BJ (cell line): ENCODE measurements around the gene TPM4. TPM values are rescaled to one million over a fixed set of nuclear protein-coding genes. Genes with fewer than 3 reads are reported as not detected.

Experiments
- CTCF ChIA-PET: fragments of 350-600 bp; formaldehyde crosslinking; extraction: SDS; loops from one replicate; lab custom pipeline; 2021; ENCODE audit warnings: antibody characterized with exemption, inconsistent platforms; lab: Yijun Ruan, JAX
- POLR2A ChIA-PET: fragments of 300-600 bp; sonication (Branson Sonifier 250); formaldehyde crosslinking; extraction: SDS; loops from one replicate; lab custom pipeline; 2021; ENCODE audit warnings: antibody characterized with exemption; lab: Charles Lee
- DNase-seq: peaks from one replicate; pipeline ENCODE4 v3.0.0-alpha.2; 2011; ENCODE audit warnings: low read depth
- H3K27me3 ChIP-seq: 2 replicates; pipeline ENCODE4 v1.6.0; 2011; ENCODE audit warnings: low read length; ENCODE audit not compliant: control insufficient read depth, insufficient read depth
- H3K36me3 ChIP-seq: 2 replicates; pipeline ENCODE4 v1.5.1; 2011; ENCODE audit warnings: low read length; ENCODE audit not compliant: control insufficient read depth, insufficient read depth
- H3K4me3 ChIP-seq: 2 replicates; pipeline ENCODE4 v1.5.1; 2011; ENCODE audit warnings: low read depth, mild to moderate bottlenecking, control low read depth, low read length
- CTCF ChIP-seq: IDR thresholded peaks from 2 replicates; pipeline ENCODE4 v1.5.1; 2011; ENCODE audit warnings: low read depth, mild to moderate bottlenecking, control low read depth, inconsistent platforms, low read length, moderate library complexity; ENCODE audit not compliant: insufficient read depth
- polyA plus RNA-seq: library from polyadenylated mRNA; depleted of rRNA; stranded (reverse); fragments of >200 nt; gene quantifications from 2 replicates; pipeline ENCODE4 v1.2.3, GENCODE V29; 2011

TPM4 gene
- polyA plus RNA-seq, 1 experiment, result 942 TPM

- CTCF ChIA-PET, result no interaction called here
- Histone ChIP-seq H3K4me3 (no peak overlapping the region), H3K36me3 (no peaks in the 10 kb centered on the region), H3K27me3 (no peaks in the 10 kb centered on the region)
- POLR2A ChIA-PET, result interaction anchor here (0.7 kb wide), 1 partner anchor 20 kb away, joined by 4 read pairs; no protein-coding TSS in a partner anchor
- no peak for DNase-seq
- TF ChIP-seq CTCF, result no peak
Observed at GRCh38 chr19:16045893-16046292, 30.4 kb upstream of the TPM4 start.

- H3K4me3 ChIP-seq, result no peak overlapping the region
- no peaks in the 10 kb centered on the region for H3K36me3 ChIP-seq
- no peak for DNase-seq
- CTCF ChIA-PET, result interaction anchor here (0.6 to 1.1 kb wide), 2 partner anchors 17 to 297 kb away, joined by 3 read pairs; no protein-coding TSS in a partner anchor
- no peaks in the 10 kb centered on the region for H3K27me3 ChIP-seq
- no peak for TF ChIP-seq CTCF
- POLR2A ChIA-PET, result interaction anchor here (0.6 kb wide), 2 partner anchors 30 to 62 kb away, joined by 6 to 20 read pairs; no protein-coding TSS in a partner anchor
Observed at GRCh38 chr19:16048583-16048982, 27.7 kb upstream of the TPM4 start.

GRCh38 chr19:16051254-16052025 is 24.9 kb upstream of the TPM4 start:
- ChIA-PET POLR2A (no interaction called here), CTCF (interaction anchor here (1.0 to 4.0 kb wide), 3 partner anchors 11 to 13 kb away, joined by 3 to 22 read pairs (median 4); no protein-coding TSS in a partner anchor)
- Histone ChIP-seq H3K27me3 (peaks cover 1% of the 10 kb centered on the region; the same call in 1 of the 2 replicates), H3K36me3 (no peaks in the 10 kb centered on the region), H3K4me3 (no peak overlapping the region)
- DNase-seq, result no peak
- no peak for TF ChIP-seq CTCF

GRCh38 chr19:16052353-16052752 is 23.9 kb upstream of the TPM4 start:
- Histone ChIP-seq H3K27me3 (peaks cover 2% of the 10 kb centered on the region; the same call in 1 of the 2 replicates), H3K4me3 (no peak overlapping the region), H3K36me3 (no peaks in the 10 kb centered on the region)
- TF ChIP-seq CTCF, result no peak
- CTCF ChIA-PET, result interaction anchor here (0.9 to 4.0 kb wide), 3 partner anchors 10 to 130 kb away, joined by 3 to 22 read pairs (median 3); no protein-coding TSS in a partner anchor
- POLR2A ChIA-PET, result no interaction called here
- no peak for DNase-seq

- peaks cover 3% of the 10 kb centered on the region; the same call in 1 of the 2 replicates for H3K27me3 ChIP-seq
- POLR2A ChIA-PET, result no interaction called here
- CTCF ChIA-PET, result interaction anchor here (0.8 to 1.1 kb wide), 2 partner anchors 12 to 15 kb away, joined by 3 to 4 read pairs; no protein-coding TSS in a partner anchor
- no peak overlapping the region for H3K4me3 ChIP-seq
- no peak for TF ChIP-seq CTCF
- H3K36me3 ChIP-seq, result no peaks in the 10 kb centered on the region
- DNase-seq, result no peak
Observed at GRCh38 chr19:16057062-16057461, 19.2 kb upstream of the TPM4 start.
